Right lung (tissue), 10 donors: ENCODE measurements around the gene GLT6D1. TPM values are rescaled to one million over a fixed set of nuclear protein-coding genes. Genes with fewer than 3 reads are reported as not detected.
"Not testable (repeated sequence)": the region's sequence is repeated elsewhere in the genome, so short reads cannot be mapped to it uniquely, and the experiment has no call there.

Source experiments
- DNase-seq, 2 donors: peaks; one replicate each; pipeline ENCODE4 v3.0.0-alpha.2; 2013
- long read RNA-seq, 8 donors: transcript quantifications; one replicate each; lab custom pipeline, GENCODE V29; 2026
- polyA plus RNA-seq, 5 donors: library from polyadenylated mRNA; unstranded; fragments of 120-200 nt; gene quantifications; one replicate each; pipeline versions ENCODE4 v1.2.1 to v1.2.3, GENCODE V29; 2013; ENCODE audit warnings: inconsistent platforms in 1 of 5, low replicate concordance in 1 of 5; ENCODE audit not compliant: insufficient read length in 5 of 5, insufficient read depth in 1 of 5

GLT6D1 gene
- not detected for polyA plus RNA-seq
- long read RNA-seq, donor 1: 0 reads
- long read RNA-seq, donor 2: 0 reads
- long read RNA-seq, donor 3: 0 reads
- long read RNA-seq, donor 4: 0 reads
- long read RNA-seq, donor 5: 0 reads
- long read RNA-seq, donor 6: 0 reads
- long read RNA-seq, donor 7: 0 reads
- long read RNA-seq, donor 8: 0 reads

GRCh38 chr9:135639196-135639595 is at the start of gene GLT6D1:
Gene GLT6D1, minus strand, starts transcription at chr9:135639540. Its CDS starts 353 bp downstream, at chr9:135639187.
- DNase-seq: no peak

- no peak for DNase-seq
Measured at GRCh38 chr9:135689011-135689410, 49.7 kb upstream of the GLT6D1 start.

GRCh38 chr9:135687216-135687615 is 47.9 kb upstream of the GLT6D1 start:
- DNase-seq: no peak

- DNase-seq: no peak
Measured at GRCh38 chr9:135684691-135685090, 45.4 kb upstream of the GLT6D1 start.

GRCh38 chr9:135683401-135684034 is 44.2 kb upstream of the GLT6D1 start:
- no peak for DNase-seq

GRCh38 chr9:135681161-135681560 is 41.8 kb upstream of the GLT6D1 start:
- DNase-seq: no peak

- no peak for DNase-seq
Measured at GRCh38 chr9:135680056-135680455, 40.7 kb upstream of the GLT6D1 start.

GRCh38 chr9:135678236-135679017 is 39.1 kb upstream of the GLT6D1 start:
- no peak for DNase-seq

GRCh38 chr9:135677641-135678168 is 38.4 kb upstream of the GLT6D1 start:
- DNase-seq: no peak

GRCh38 chr9:135676891-135677290 is 37.6 kb upstream of the GLT6D1 start:
- DNase-seq: no peak

- no peak for DNase-seq
Measured at GRCh38 chr9:135674977-135675376, 35.6 kb upstream of the GLT6D1 start.

GRCh38 chr9:135673941-135674340 is 34.6 kb upstream of the GLT6D1 start:
- DNase-seq: no peak

GRCh38 chr9:135672786-135673185 is 33.4 kb upstream of the GLT6D1 start:
- not testable (repeated sequence) for DNase-seq

- no peak for DNase-seq
Measured at GRCh38 chr9:135671591-135672041, 32.3 kb upstream of the GLT6D1 start.

- DNase-seq: no peak
Measured at GRCh38 chr9:135670721-135671590, 31.6 kb upstream of the GLT6D1 start.

GRCh38 chr9:135669616-135670285 is 30.4 kb upstream of the GLT6D1 start:
- no peak for DNase-seq

- not testable (repeated sequence) for DNase-seq
Measured at GRCh38 chr9:135669018-135669417, 29.7 kb upstream of the GLT6D1 start.

GRCh38 chr9:135667463-135668001 is 28.2 kb upstream of the GLT6D1 start:
- no peak for DNase-seq

GRCh38 chr9:135666534-135667462 is 27.5 kb upstream of the GLT6D1 start:
- no peak for DNase-seq
